Activated T-cell treated with anti-CD3 and anti-CD28 coated beads for 1 hour (primary cell): ENCODE results near the gene DNAJA2.
"Not testable (repeated sequence)": the region's sequence is repeated elsewhere in the genome, so short reads cannot be mapped to it uniquely, and the experiment has no call there.

Source experiments
- DNase-seq: peaks from one replicate; pipeline ENCODE4 v3.0.0-alpha.2; 2020; ENCODE audit warnings: low read depth

Gene DNAJA2

DNA sequence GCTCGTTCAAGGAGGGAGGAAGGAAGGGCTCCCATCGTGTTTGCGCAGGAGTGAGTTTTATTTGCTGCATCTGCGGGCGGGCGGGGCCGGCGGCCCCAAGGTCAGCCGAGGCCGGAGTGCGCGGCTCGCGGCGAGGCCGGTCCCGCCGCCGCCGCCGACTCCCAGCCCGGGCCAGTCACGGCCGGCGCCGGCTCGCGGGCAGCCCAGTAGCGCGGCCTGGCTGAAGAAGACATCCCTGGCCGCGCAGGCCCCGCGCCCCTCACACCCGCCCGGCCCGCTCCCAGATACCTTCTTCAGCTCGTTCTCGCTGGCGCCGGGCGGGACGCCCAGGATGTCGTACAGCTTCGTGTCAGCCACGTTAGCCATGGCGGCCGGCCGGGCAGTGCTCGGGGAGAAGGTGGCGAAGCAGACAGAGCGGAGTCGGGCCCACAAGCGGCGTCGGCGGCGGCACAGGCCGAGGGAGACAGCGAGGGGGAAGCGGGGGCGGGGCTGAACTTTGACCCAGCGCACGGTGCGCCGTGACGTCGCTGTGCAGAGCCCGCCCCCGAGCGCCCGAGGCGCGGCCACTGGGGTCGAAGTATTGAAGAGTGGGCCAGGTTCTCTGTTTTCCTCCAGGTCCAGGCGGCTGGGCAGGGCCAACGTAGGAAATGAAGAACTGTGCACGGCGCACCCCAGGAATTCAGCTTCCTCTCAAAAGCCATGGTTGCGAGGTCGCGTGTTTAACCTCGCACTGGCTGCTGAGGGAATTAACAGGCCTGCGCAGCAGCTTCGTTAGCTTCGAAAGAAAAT is at the start of gene DNAJA2:
DNAJA2 (minus strand) TSS at position 468 of the 789 bp plus-strand sequence; CDS start at position 366, 102 bp downstream.
- DNase-seq = peak; percentile 89

DNA sequence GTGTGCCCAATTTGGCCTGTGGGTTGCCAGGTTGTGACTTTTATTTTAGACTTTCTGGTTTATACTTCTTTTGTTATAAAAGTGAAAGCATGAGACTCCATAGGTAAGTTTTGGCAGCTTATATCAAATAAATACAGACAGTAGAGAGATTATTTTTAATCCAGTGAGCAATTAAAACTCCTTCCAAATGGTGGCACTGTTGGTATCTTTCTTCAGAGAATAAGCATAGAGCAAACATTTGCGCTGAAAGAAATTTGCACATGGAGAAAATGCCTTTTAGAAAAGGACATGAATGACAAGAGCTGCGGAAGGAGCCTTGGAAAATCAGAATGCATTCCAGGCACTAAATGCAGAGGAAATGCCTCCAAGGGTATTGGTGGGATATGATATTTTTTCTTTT is 46.1 kb upstream of the DNAJA2 start:
- DNase-seq = no peak

DNA sequence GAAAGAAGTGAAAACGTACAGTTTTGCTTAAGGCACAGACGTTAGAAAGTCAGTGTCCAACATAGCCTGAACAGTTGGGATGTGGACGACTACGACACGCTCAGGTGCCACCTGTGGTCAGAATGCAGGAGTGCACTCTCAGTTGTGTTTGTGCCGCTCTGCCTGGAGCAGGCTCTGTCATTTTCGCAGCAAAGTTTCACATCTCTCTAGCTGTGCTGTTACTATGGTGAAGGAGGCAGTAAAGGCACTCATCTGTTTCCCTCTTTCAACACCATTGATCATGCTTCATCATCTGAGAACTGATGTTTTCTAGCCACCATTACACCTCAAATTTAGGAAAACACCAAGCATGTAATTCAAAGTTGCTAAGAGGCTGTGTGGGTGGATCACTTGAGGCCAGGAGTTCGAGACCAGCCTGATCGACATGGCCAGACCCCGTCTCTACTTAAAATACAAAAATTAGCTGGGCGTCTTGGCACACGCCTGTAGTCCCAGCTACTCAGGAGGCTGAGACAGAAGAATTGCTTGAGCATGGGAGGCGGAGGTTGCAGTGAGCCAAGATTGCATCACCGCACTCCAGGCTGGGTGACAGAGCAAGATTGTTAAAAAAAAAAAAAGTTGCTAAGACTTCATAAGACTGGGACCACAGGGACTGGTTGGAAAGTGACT is 44.9 kb upstream of the DNAJA2 start:
- no peak for DNase-seq

DNA sequence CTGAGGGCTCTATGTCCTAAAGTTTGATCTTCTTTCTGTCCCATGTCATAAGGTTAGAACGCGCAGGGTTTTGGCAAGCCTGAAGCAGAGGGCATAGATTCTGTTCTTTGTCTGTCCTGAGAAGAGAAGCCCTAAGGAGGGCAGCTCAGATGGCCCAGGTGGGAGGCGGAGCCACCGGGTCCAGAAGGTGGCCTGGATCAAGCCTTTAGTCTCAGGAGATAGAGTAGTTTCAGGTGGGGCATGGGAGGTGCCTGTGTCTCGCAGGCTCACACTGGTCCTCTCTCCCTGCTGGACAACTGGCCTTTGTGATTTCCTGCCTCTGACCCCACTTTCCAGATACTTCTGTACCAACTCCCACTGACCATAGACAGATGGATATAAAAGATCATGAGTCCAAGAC is 44.2 kb upstream of the DNAJA2 start:
- DNase-seq = no peak

DNA sequence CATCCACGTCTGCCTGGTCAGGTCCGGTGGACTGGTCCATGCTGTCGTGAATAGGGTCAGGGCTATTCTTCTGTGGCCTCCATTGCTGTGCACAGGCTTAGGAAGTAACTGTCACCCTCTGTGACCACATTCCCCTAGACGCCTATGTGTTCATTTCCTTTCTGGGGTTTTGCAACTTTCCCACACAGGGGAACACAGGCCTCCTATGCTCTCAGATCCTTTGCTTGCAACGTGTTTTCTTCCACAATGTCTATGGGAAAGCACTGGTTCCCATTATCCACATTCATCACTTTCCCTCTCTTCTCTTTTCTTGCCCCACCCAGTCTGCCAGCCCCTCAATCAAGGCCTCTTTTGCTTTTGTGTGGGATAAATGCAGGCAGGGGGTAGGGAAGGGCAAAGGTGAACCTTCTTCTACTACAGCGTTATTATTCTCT is 43.2 kb upstream of the DNAJA2 start:
- DNase-seq = no peak

DNA sequence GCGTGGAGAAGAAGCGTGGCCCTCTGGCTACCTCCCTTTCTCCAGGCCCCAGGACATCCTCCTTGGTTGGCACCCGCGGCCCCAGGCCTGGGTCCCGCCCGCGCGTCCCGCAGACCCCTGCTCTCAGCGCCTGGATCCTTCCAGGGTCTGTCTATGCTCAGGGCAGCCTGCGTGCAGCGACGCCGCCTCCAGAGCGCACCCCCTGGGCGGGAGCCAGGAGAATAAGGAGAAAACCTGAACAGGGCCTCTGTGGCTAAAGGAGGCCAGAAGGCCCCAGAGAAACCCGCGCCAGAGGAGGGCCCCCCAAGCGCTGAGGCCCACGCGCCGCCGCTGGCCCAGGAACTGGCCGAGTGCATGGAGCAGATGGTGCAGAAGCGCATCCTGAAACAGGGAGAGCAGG is 40.4 kb upstream of the DNAJA2 start:
- no peak for DNase-seq

DNA sequence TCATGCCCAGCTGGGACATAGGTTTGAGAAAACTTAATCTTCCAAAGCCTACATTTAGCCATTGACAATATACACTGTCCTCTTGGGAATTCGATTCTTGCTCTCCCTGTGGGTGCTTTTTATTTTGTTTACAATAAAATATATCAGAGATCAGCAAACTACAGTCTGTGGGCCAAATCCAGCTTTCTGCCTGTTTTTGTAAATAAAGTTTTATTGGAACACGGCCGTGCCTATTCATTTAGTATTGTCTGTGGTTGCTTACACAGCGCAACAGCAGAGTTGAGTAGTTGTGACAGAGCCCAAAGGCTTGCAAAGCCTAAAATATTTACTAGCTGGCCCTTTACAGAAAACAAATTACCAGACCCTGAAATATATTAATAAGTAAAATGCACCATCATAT is 39.7 kb upstream of the DNAJA2 start:
- DNase-seq = no peak

DNA sequence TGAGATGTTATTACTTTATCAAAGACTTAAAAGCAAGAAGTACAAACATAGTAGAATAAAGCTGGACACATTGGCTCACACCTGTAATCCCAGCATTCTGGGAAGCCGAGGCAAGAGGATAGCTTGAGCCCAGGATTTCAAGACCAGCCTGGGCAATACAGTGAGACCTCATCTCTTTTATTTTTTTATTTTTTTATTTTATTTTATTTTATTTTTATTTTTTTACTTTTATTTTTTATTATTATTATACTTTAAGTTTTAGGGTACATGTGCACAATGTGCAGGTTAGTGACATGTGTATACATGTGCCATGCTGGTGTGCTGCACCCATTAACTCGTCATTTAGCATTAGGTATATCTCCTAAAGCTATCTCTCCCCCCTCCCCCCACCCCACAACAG is 37.3 kb upstream of the DNAJA2 start:
- not testable (repeated sequence) for DNase-seq

DNA sequence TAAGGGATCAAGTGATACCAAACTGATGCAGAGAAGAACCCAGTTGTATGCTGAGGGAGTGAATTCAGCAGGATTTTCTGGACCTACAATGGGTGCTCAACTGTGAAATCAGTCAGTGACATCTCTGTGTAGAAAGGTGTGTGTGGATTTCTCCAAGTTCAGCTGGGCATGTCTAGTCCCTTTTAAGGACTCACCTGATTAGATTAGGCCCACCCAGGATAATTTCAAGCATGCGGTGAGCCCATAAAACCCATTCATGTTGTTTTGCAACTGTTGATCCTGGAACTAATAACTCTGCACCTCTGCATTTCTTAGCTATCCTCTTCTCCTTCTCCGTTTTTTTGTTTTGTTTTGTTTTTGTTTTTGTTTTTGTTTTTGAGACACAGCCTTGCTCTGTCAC is 35.1 kb upstream of the DNAJA2 start:
- no peak for DNase-seq

DNA sequence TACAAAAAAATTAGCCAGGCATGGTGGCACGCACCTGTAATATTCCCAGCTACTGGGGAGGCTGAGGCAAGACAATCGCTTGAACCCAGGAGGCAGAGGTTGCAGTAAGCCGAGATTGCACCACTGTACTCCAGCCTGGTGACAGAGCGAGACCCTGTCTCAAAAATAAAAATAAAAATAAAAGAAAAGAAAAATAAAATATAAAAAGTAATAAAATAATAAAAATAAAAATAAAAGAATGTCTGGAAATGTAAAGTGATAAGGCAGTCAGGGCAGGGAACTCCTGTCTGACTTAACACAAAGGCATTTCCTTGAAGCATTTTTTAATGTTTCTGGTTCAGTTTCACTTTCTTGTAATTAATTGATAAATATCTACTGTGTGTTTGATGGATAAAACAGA is 34.7 kb upstream of the DNAJA2 start:
- DNase-seq = no peak

DNA sequence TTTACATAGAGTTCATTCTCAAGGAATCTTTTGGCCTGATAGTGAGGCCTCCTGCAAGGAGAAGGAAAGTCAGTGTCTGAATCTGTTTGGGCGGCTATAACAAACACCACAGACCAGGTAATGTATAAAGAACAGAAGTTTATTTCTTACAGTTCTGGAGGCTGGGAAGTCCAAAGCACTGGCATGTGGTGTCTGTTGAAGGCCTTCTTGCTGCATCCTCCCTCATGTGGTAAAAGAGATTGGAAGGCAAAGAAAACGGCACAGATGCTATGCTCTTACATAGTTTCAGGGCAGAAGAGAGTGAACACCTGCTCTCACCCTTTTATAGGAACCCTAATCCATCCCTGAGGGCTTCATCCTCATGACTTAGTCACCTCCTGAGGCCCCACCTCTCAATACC is 31.2 kb upstream of the DNAJA2 start:
- no peak for DNase-seq

DNA sequence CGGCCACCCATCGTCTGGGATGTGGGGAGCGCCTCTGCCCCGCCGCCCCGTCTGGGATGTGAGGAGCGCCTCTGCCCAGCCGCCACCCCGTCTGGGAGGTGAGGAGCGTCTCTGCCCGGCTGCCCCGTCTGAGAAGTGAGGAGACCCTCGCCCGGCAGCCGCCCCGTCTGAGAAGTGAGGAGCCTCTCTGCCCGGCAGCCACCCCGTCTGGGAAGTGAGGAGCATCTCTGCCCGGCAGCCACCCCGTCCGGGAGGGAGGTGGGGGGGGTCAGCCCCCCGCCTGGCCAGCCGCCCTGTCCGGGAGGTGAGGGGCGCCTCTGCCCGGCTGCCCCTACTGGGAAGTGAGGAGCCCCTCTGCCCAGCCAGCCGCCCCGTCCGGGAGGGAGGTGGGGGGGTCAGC is 26.6 kb upstream of the DNAJA2 start:
- DNase-seq = not testable (repeated sequence)

DNA sequence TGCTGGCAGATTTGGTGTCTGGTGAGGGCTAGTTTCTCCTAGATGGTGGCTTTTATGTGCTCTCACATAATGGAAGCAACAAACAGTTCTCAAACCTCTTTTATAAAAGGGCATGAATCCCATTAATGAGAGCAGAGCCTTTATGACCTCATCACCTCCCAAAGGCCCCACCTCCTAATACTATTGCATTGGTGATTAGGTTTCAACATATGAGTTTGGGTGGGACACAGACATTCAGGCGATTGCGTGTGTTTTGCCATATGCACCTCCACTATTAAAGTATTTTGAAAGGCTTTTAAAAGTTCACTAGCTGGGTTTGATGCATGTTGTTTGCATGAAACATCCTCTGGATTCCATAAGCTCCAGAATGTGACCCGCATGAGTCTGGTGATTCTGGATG is 24.4 kb upstream of the DNAJA2 start:
- DNase-seq = no peak

DNA sequence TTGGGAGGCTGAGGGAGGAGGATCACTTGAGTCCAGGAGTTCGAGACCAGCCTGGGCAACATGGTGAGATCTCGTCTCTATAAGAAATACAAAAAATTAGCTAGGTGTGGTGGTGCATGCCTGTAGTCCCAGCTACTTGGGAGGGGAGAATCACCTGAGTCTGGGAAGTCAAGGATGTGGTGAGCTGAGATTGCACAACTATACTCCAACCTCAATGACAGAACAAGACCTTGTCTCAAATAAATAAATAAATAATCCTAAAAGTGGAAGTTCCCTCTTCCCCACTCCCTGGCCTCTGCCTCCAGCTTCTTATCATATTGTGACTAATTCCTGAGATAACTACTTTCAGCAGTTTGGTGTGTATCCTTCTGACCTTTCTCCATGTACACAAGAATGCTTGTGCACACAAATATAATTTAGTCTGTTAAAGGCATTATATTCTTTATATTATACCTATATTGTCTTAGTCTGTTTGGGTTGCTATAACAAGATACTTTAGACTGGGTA is 23.5 kb upstream of the DNAJA2 start:
- DNase-seq = no peak

DNA sequence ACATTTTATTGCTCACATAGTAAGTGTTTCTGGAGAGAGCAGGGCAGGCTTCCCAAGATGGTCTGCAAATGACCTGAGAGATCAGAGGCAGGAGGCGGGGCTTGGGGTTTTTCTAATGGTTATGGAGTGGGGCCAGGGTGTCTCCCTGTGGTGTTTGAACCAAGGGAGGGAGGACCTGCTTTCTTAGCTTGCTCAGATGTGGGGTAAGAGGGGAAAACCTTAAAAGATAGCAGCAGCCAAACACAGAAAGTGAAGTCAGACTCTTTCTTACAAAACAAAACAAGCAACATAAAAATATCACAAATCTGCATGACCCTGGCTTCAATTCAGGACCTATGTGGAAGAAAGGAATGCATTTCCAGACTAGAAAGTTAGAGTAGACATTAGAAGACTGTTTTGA is 22.9 kb upstream of the DNAJA2 start:
- DNase-seq = no peak

DNA sequence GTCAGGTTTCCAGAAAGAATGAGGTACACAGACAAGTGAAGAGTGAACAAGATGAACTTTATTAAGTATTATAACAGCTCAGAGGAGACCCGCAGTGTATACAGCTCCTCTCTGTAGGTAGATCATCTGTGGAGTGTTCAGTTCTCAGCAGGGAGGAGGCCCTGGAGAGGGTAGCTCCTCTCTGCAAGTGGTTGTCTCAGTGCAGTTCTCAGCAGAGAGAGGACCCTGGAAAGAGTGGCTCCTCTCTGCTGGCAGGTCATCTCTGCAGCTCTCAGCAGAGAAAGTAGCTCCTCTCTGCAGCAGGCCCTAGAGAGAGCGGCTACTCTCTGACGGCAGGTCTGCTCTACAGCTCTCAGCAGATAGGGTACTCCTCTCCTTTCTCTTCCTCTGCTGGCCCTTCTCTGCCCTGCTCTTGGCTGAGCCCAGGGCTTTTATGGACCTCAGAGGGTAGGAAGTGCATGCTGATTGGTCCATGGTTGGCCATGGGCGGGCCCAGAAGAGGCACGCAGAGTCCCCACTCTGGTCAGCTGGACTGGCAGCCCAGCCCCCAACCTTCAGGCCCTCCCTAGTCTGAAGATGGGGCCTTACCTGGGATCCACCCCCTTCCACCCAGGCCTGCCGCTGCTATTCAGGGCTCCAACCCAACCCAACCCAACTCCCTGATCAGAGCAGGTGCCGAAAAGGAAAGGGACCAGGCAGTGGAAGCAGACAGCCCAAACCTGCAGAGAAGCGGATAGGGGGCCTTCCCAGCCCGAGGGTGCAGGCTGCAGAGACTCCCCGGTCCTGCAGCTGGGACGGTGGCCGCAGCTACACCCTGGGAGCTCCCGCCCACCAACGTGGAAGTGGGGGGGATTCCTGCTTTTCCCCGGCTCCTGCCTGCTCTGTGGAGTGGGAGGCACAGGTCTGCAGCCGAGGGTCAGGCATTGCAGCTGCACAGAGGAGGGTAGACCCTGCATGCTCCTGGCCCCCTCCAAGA is 18.5 kb upstream of the DNAJA2 start:
- DNase-seq = no peak

DNA sequence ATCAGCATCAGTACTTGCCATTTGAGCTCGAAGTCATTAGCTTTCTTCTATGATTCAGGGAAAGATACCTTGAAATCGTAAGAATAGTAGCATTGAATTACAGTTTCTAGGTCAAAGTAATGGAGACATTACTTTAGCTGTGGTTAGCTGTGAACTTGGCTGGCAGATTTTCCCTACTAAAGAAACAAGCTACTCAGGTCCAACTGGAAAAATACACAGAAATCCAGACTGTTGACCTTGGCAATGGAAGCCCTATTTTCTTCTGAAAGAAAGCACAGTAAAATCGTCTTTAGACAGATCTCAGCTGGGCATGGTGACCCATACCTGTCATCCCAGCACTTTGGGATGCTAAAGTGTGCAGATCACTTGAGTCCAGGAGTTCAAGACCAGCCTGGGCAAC is 13.4 kb upstream of the DNAJA2 start:
- DNase-seq = no peak

DNA sequence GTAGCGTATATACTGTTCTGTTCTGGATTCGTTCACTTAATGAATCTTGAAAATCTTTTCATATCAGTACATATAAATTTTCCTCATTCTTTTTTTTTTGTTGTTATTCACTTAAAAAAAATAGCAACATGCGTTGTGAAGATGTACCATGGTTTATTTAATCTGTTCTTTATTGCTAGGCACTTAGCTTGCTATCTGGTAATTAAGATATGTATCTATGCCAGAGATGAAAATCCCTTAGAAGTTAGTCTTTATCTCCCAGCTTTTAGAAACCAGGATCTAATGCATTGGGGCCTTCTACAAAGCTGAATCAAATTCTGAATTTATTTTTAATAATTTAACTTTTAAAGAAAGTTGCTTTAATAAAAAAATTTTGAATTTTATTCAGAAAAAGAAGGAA is 13.0 kb upstream of the DNAJA2 start:
- DNase-seq = no peak

DNA sequence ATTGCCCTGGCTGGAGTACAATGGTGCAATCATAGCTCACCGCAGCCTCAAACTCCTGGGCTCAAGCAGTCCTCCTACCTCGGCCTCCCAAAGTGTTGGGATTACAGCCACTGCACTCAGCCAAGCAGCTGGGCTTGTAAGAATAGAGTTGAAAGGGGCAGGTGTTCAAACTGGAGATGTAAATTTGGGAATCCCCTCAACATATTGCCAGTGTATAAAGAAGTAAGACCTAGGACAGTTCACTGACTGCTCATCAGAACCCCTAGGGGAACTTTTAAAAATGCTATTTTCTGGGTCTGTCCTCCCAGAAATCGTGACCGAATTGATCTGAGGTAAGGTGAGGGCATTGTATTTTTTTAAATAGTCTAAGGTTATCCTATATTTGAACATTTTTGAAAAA is 8.9 kb upstream of the DNAJA2 start:
- DNase-seq = no peak

DNA sequence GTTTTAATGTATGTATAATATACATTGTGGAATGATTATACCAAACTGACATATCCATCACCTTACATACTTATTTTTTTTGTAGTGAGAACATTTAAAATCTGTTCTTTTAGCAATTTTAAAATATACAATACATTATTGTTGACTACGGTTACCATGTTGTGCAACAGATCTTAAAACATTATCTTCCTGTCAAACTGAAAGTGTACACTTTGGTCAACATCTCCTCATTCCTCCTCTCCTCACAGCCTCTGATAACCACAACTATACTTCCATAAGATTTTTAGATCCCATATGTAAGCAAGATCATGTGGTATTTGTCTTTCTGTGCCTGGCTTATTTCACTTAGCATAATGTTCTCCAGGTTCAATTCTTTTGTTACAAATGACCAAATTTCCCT is 7.5 kb upstream of the DNAJA2 start:
- DNase-seq = no peak

DNA sequence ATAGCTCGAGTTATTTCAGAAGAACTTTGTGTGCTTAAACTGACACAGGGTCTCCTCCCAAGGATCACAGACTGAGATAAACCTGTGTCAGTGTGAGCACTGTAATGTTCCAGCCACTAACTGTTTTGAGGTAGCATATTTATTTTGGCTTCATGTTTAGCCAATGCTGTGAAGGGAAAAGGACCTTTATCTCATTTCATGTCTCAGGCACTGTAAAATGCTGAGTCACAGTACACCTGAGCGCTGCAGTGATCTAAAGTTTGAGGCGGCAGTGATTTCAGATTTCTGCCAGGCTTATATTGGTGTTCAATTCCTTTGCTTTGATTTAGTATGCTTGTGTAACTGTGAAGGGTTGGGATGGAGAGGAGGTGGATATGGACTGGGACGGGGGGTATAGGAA is 3.1 kb upstream of the DNAJA2 start:
- DNase-seq = no peak

DNA sequence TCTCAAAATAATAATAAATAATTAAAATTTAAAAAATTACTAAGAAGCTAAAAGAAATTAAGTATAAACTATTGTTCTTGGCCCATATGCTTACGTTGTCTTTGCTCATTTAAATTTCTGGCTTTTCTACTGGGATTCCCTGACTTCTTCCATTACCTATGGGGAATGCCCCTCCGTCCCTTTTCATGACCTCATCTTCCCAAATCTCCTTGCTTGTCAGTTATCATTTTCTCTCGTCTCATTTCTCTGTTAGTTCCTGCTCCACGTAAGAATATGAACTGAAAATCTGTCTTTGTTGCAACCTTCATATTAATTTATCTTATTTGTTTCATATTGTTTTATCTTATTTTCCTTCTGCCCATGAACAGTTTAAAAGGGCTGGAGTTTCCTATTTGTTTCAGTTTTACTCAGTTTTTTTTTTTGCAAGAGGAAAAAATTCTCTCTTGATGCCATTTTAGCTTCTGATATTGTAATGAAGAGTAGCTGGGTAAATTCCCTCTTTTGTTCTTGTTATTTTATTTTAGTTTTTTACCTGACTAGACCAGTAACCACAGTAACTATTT is 2.5 kb upstream of the DNAJA2 start:
- no peak for DNase-seq
